ENCODE measurements around the gene FAM184A.

- TF ChIP-seq, protein P1, sequence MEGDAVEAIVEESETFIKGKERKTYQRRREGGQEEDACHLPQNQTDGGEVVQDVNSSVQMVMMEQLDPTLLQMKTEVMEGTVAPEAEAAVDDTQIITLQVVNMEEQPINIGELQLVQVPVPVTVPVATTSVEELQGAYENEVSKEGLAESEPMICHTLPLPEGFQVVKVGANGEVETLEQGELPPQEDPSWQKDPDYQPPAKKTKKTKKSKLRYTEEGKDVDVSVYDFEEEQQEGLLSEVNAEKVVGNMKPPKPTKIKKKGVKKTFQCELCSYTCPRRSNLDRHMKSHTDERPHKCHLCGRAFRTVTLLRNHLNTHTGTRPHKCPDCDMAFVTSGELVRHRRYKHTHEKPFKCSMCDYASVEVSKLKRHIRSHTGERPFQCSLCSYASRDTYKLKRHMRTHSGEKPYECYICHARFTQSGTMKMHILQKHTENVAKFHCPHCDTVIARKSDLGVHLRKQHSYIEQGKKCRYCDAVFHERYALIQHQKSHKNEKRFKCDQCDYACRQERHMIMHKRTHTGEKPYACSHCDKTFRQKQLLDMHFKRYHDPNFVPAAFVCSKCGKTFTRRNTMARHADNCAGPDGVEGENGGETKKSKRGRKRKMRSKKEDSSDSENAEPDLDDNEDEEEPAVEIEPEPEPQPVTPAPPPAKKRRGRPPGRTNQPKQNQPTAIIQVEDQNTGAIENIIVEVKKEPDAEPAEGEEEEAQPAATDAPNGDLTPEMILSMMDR (conservative IDR thresholded peaks at IDR 0.05; ENCODE audit: low read length) = no peak
- no peak for TF ChIP-seq EZH2phosphoT487 (IDR thresholded peaks at IDR 0.05; ENCODE audit: borderline replicate concordance, low read depth, low read length)
Observed at GRCh38 chr6:119037941-119038623, 40.4 kb downstream of the FAM184A start.

Data from OCI-LY7 (cell line).